HCT116 (cell line): ENCODE data around the gene ADAM15. TPM values are rescaled to one million over a fixed set of nuclear protein-coding genes. Genes with fewer than 3 reads are reported as not detected.
A peak's percentile ranks its signal among the peaks of the same experiment; 100 is the strongest.

Experiments
- ATAC-seq: fragments of 200-7000 bp; cut with Tn5 transposase; 2 replicates; pipeline ENCODE4 v1.9.1; 2020; ENCODE audit warnings: mild to moderate bottlenecking, moderate library complexity
- BruUV-seq: library from RNA; stranded (reverse); fragments of 400-500 nt; replicated peaks from 2 replicates; lab custom pipeline; 2021; lab: Mats Ljungman, UMichigan
- CTCF ChIA-PET: fragments of 300-600 bp; sonication (Branson Sonifier 250); formaldehyde crosslinking; loops from one replicate; lab custom pipeline; 2021; ENCODE audit warnings: antibody characterized with exemption; lab: Charles Lee
- POLR2A ChIA-PET: fragments of 300-600, 350-600 bp; sonication (Branson Sonifier 250); formaldehyde crosslinking; loops from one replicate; lab custom pipeline; 2021; ENCODE audit warnings: antibody characterized with exemption; lab: Charles Lee
- RAD21 ChIA-PET, 2 experiments: fragments of 300-600 bp; sonication (Branson Sonifier 250); formaldehyde crosslinking; loops; one replicate each; lab custom pipeline; 2023; ENCODE audit warnings: low total read pairs in 2 of 2; ENCODE audit not compliant: uncharacterized antibody in 2 of 2, unreplicated experiment in 2 of 2, low non-redundant PET in 1 of 2; lab: Charles Lee
- DNase-seq: peaks from one replicate; pipeline ENCODE4 v3.0.0-alpha.2; 2010; ENCODE audit warnings: low read depth, low spot score
- H2AFZ ChIP-seq: fragments of 200-600 bp; shearing (Covaris generic), sonication (generic); 2 replicates; pipeline ENCODE4 v1.6.1; 2017; ENCODE audit warnings: low read depth, mixed run types, mixed read lengths, antibody characterized with exemption, low read length; ENCODE audit not compliant: poor library complexity, severe bottlenecking
- H3K27ac ChIP-seq: 2 replicates; pipeline ENCODE4 v1.5.1; 2012; ENCODE audit warnings: low read depth, low read length
- H3K27me3 ChIP-seq: fragments of 200-600 bp; sonication (generic); 2 replicates; pipeline ENCODE4 v1.6.1; 2016; ENCODE audit warnings: mixed run types, low read length, mixed read lengths; ENCODE audit not compliant: insufficient read depth
- H3K36me3 ChIP-seq, 2 experiments: fragments of 200-500 bp in 1 of 2; fragments of 200-600 bp in 1 of 2; sonication (Bioruptor generic) in 1 of 2; sonication (generic) in 1 of 2; 2 replicates each; pipeline versions ENCODE4 v1.5.1 to v1.6.1; 2014 to 2016; ENCODE audit warnings: low read length in 2 of 2, inconsistent platforms in 1 of 2, mixed read lengths in 1 of 2, mixed run types in 1 of 2; ENCODE audit not compliant: insufficient read depth in 2 of 2, control insufficient read depth in 1 of 2
- H3K4me1 ChIP-seq, 2 experiments: fragments of 200-600 bp in 1 of 2; sonication (generic) in 1 of 2; 2 replicates each; pipeline versions ENCODE4 v1.5.1 to v1.6.1; 2012 to 2017; ENCODE audit warnings: low read length in 2 of 2, inconsistent platforms in 1 of 2, mild to moderate bottlenecking in 1 of 2, mixed read lengths in 1 of 2, mixed run types in 1 of 2, moderate library complexity in 1 of 2; ENCODE audit not compliant: insufficient read depth in 2 of 2, control insufficient read depth in 1 of 2
- H3K4me2 ChIP-seq: fragments of 200-600 bp; sonication (generic); 2 replicates; pipeline ENCODE4 v1.6.1; 2017; ENCODE audit warnings: mixed run types, low read length, mixed read lengths
- H3K4me3 ChIP-seq, 2 experiments: fragments of 200-600 bp in 1 of 2; sonication (generic) in 1 of 2; replicated peaks in 1 of 2; 2 replicates each; pipeline ENCODE4 v1.5.1; 2011 to 2016; ENCODE audit warnings: low read length in 2 of 2, control low read depth in 1 of 2, low read depth in 1 of 2, mild to moderate bottlenecking in 1 of 2, mixed read lengths in 1 of 2, mixed run types in 1 of 2
- H3K79me2 ChIP-seq: fragments of 200-600 bp; sonication (generic); 2 replicates; pipeline ENCODE4 v1.6.1; 2017; ENCODE audit warnings: mild to moderate bottlenecking, mixed run types, low read length, moderate library complexity, mixed read lengths; ENCODE audit not compliant: insufficient read depth
- H3K9ac ChIP-seq: fragments of 200-600 bp; sonication (generic); 2 replicates; pipeline ENCODE4 v1.6.1; 2016; ENCODE audit warnings: low read length, mixed read lengths
- H3K9me2 ChIP-seq: fragments of 200-600 bp; sonication (generic), shearing (Covaris generic); 2 replicates; pipeline ENCODE4 v1.6.1; 2017; ENCODE audit warnings: mixed run types, mild to moderate bottlenecking, moderate library complexity; ENCODE audit not compliant: insufficient read depth
- H3K9me3 ChIP-seq, 2 experiments: fragments of 200-500 bp in 1 of 2; fragments of 200-600 bp in 1 of 2; sonication (Bioruptor generic) in 1 of 2; sonication (generic) in 1 of 2; 2 replicates each; pipeline ENCODE4 v1.6.1; 2014 to 2017; ENCODE audit warnings: low read length in 2 of 2, mixed read lengths in 2 of 2, inconsistent platforms in 1 of 2, low read depth in 1 of 2, mild to moderate bottlenecking in 1 of 2, mixed run types in 1 of 2, moderate library complexity in 1 of 2; ENCODE audit not compliant: control insufficient read depth in 1 of 2, insufficient read depth in 1 of 2
- H4K20me1 ChIP-seq: fragments of 200-600 bp; sonication (generic), shearing (Covaris generic); 2 replicates; pipeline ENCODE4 v1.6.1; 2017; ENCODE audit warnings: mixed run types, mild to moderate bottlenecking, moderate library complexity; ENCODE audit not compliant: insufficient read depth
- ATF3 ChIP-seq: IDR thresholded peaks from 2 replicates; pipeline ENCODE4 v1.6.1; 2012
- CBX3 ChIP-seq: IDR thresholded peaks from 2 replicates; pipeline ENCODE4 v1.6.1; 2012; ENCODE audit warnings: low read depth
- CEBPB ChIP-seq: IDR thresholded peaks from 2 replicates; pipeline ENCODE4 v1.6.1; 2012; ENCODE audit warnings: low read depth
- EZH2phosphoT487 ChIP-seq: fragments of 200-600 bp; IDR thresholded peaks from 2 replicates; pipeline ENCODE4 v1.6.1; 2018; ENCODE audit warnings: antibody characterized with exemption, borderline replicate concordance
- FOSL1 ChIP-seq: IDR thresholded peaks from 2 replicates; pipeline ENCODE4 v1.6.1; 2012; ENCODE audit warnings: low read depth
- JUND ChIP-seq: IDR thresholded peaks from 2 replicates; pipeline ENCODE4 v1.6.1; 2012
- POLR2A ChIP-seq: IDR thresholded peaks from 2 replicates; pipeline ENCODE4 v1.7.0; 2011; ENCODE audit warnings: borderline replicate concordance; ENCODE audit not compliant: insufficient read depth, insufficient read length; ENCODE audit errors: extremely low read depth
- POLR2AphosphoS5 ChIP-seq: IDR thresholded peaks from 2 replicates; pipeline ENCODE4 v1.6.1; 2011; ENCODE audit warnings: mild to moderate bottlenecking, low read depth, low read length, moderate library complexity
- RAD21 ChIP-seq: IDR thresholded peaks from 2 replicates; pipeline ENCODE4 v1.6.1; 2012; ENCODE audit warnings: low read depth, mild to moderate bottlenecking
- REST ChIP-seq: IDR thresholded peaks from 2 replicates; pipeline ENCODE4 v1.6.1; 2012; ENCODE audit warnings: low read depth
- SP1 ChIP-seq: IDR thresholded peaks from 2 replicates; pipeline ENCODE4 v1.6.1; 2012; ENCODE audit warnings: low read depth
- SRF ChIP-seq: IDR thresholded peaks from 2 replicates; pipeline ENCODE4 v1.6.1; 2012; ENCODE audit warnings: low read depth
- TCF7L2 ChIP-seq: IDR thresholded peaks from 2 replicates; pipeline ENCODE4 v1.7.0; 2011; ENCODE audit warnings: borderline replicate concordance, inconsistent platforms; ENCODE audit not compliant: insufficient read depth, insufficient read length; ENCODE audit errors: extremely low read depth
- YY1 ChIP-seq: IDR thresholded peaks from 2 replicates; pipeline ENCODE4 v1.6.1; 2011; ENCODE audit warnings: low read length, low read depth, moderate library complexity, mild to moderate bottlenecking; ENCODE audit not compliant: insufficient replicate concordance; ENCODE audit errors: extremely low read depth
- ZNF274 ChIP-seq: fragments of 200-500 bp; sonication (Bioruptor generic); IDR thresholded peaks from 2 replicates; pipeline ENCODE4 v1.6.1; 2014; ENCODE audit warnings: mild to moderate bottlenecking, low read depth, low read length, inconsistent platforms
- intact Hi-C: fragments of 100-400 bp; cut with micrococcal nuclease; formaldehyde crosslinking; loops from 2 replicates; pipeline ENCODE4 v1.10.0; 2022
- total RNA-seq: library from RNA; stranded (reverse); gene quantifications from one replicate; pipeline ENCODE4 v1.2.1, GENCODE V29; 2021; ENCODE audit not compliant: unreplicated experiment

The ADAM15 gene
- total RNA-seq, 1 experiment from 2014 or later = 149 TPM

GRCh38 chr1:155003766-155004351 lies 47.3 kb upstream of the ADAM15 start:
- no peaks in the 10 kb centered on the region for H3K9me2 ChIP-seq
- no peaks in the 10 kb centered on the region for H3K9me3 ChIP-seq
- BruUV-seq = no TSS peak
- RAD21 ChIA-PET = interaction anchor here in 1 of 2 experiments (0.7 kb wide), 1 partner anchor 81 kb away, joined by 3 read pairs; no protein-coding TSS in a partner anchor
- peak overlapping the region; percentile 97 to 98 for H3K4me3 ChIP-seq
- peaks cover 13 to 73% of the 10 kb centered on the region in 2 experiments for H3K4me1 ChIP-seq
- POLR2A ChIA-PET = interaction anchor here (1.0 to 1.5 kb wide), 2 partner anchors 13 to 32 kb away, joined by 3 to 6 read pairs; no protein-coding TSS in a partner anchor
- H3K27ac ChIP-seq = peak overlapping the region; percentile 97
- peaks cover 0 to 2% of the 10 kb centered on the region in 2 experiments; a peak in 2 of 4 replicates for H3K36me3 ChIP-seq
- H3K4me2 ChIP-seq = peak overlapping the region; percentile 80
- H3K9ac ChIP-seq = peak overlapping the region; percentile 93
- H3K79me2 ChIP-seq = peaks cover 63% of the 10 kb centered on the region
- peak; percentile 13; the same call in 1 of the 2 replicates for ATAC-seq
- DNase-seq = no peak
- H2AFZ ChIP-seq = no peak overlapping the region
- H4K20me1 ChIP-seq = no peaks in the 10 kb centered on the region
- intact Hi-C loops = loop anchor here (2.0 to 5.0 kb wide), 2 partner anchors 13 to 48 kb away; partner anchors contain the start of gene ADAM15
- TF ChIP-seq POLR2AphosphoS5 = peak; percentile 50; the same call in 1 of the 2 replicates
- no peak for TF ChIP-seq RAD21
- no peak for TF ChIP-seq ATF3
- no peak for TF ChIP-seq JUND
- no peak for TF ChIP-seq CEBPB
- TF ChIP-seq CBX3 = no peak
- TF ChIP-seq REST = no peak
- TF ChIP-seq TCF7L2 = no peak
- no peak for TF ChIP-seq EZH2phosphoT487
- peak; percentile 38 for TF ChIP-seq POLR2A
- TF ChIP-seq ZNF274 = no peak
- TF ChIP-seq YY1 = no peak
- no peak for TF ChIP-seq FOSL1
- TF ChIP-seq SP1 = no peak
- no peak for TF ChIP-seq SRF
- no peaks in the 10 kb centered on the region for H3K27me3 ChIP-seq
- CTCF ChIA-PET = interaction anchor here (1.2 to 2.3 kb wide), 2 partner anchors 12 to 47 kb away, joined by 3 to 7 read pairs; partner anchors contain the start of gene ADAM15
